Gastrocnemius medialis (tissue), 4 donors: ENCODE data around the gene TMX3. TPM values are rescaled to one million over a fixed set of nuclear protein-coding genes. Genes with fewer than 3 reads are reported as not detected.

Source experiments
- ATAC-seq, 2 donors: fragments of 150-250 bp; one replicate each; pipeline ENCODE4 v1.9.1; 2016
- DNase-seq, 2 donors: peaks; one replicate each; pipeline ENCODE4 v3.0.0-alpha.2; 2019
- H3K27ac ChIP-seq, 4 donors: fragments of 200-600 bp; sonication (generic); 1 replicate in 1 of 4; 2 replicates in 3 of 4; pipeline ENCODE4 v1.5.1; 2016 to 2018; ENCODE audit warnings: mild to moderate bottlenecking in 2 of 4, moderate library complexity in 1 of 4
- H3K27me3 ChIP-seq, 3 donors: fragments of 200-600 bp; sonication (generic) in 2 of 3; 1 replicate in 1 of 3; 2 replicates in 2 of 3; pipeline versions ENCODE4 v1.5.1 to v1.6.0; 2016 to 2019; ENCODE audit warnings: mild to moderate bottlenecking in 1 of 3, moderate library complexity in 1 of 3
- H3K36me3 ChIP-seq, 2 donors: fragments of 200-600 bp; sonication (generic) in 1 of 2; one replicate each; pipeline ENCODE4 v1.5.1; 2017 to 2018
- H3K4me1 ChIP-seq, 2 donors: fragments of 200-600 bp; sonication (generic) in 1 of 2; one replicate each; pipeline ENCODE4 v1.5.1; 2016 to 2017; ENCODE audit warnings: mild to moderate bottlenecking in 2 of 2
- H3K4me3 ChIP-seq, 4 donors: fragments of 200-600 bp; sonication (generic) in 3 of 4; 1 replicate in 1 of 4; 2 replicates in 3 of 4; pipeline ENCODE4 v1.5.1; 2016 to 2019; ENCODE audit warnings: mild to moderate bottlenecking in 2 of 4
- H3K9me3 ChIP-seq, 3 donors: fragments of 200-600 bp; sonication (generic) in 2 of 3; 1 replicate in 1 of 3; 2 replicates in 2 of 3; pipeline ENCODE4 v1.5.1; 2016 to 2019
- POLR2A ChIP-seq, 2 donors: fragments of 450-650 bp; IDR thresholded peaks; one replicate each; pipeline ENCODE4 v1.6.1; 2017; ENCODE audit warnings: antibody characterized with exemption in 2 of 2, mild to moderate bottlenecking in 2 of 2, moderate library complexity in 2 of 2
- in situ Hi-C, 4 donors: fragments of 200-750 bp; cut with MboI; loops; one replicate each; pipeline versions ENCODE4 v1.15.0 to v1.8.0; 2017; ENCODE audit warnings: low sequenced_read_pairs in 4 of 4
- intact Hi-C: fragments of 100-400 bp; cut with DNase I; formaldehyde crosslinking; loops from one replicate; pipeline ENCODE4 v1.15.1; 2023; ENCODE audit warnings: low total_unique reads
- total RNA-seq, 4 donors: library from RNA; depleted of rRNA; stranded (reverse); fragments of >200 nt; gene quantifications; one replicate each; pipeline versions ENCODE4 v1.1.0 to v1.2.3, GENCODE V29; 2016
- TF ChIP-seq, protein P1 (sequence below), 5 experiments: fragments of 450-650 bp in 3 of 5; fragments of 200-600 bp in 2 of 5; sonication (generic) in 2 of 5; IDR thresholded peaks in 4 of 5; conservative IDR thresholded peaks in 1 of 5; 1 replicate in 4 of 5; 2 replicates in 1 of 5; pipeline ENCODE4 v1.5.1; 2016 to 2019; ENCODE audit warnings: antibody characterized with exemption in 5 of 5, mild to moderate bottlenecking in 3 of 5, moderate library complexity in 3 of 5

The TMX3 gene
- total RNA-seq, 4 donors from 2014 or later = 13.7 to 23.3 (median 16.7) TPM

DNA sequence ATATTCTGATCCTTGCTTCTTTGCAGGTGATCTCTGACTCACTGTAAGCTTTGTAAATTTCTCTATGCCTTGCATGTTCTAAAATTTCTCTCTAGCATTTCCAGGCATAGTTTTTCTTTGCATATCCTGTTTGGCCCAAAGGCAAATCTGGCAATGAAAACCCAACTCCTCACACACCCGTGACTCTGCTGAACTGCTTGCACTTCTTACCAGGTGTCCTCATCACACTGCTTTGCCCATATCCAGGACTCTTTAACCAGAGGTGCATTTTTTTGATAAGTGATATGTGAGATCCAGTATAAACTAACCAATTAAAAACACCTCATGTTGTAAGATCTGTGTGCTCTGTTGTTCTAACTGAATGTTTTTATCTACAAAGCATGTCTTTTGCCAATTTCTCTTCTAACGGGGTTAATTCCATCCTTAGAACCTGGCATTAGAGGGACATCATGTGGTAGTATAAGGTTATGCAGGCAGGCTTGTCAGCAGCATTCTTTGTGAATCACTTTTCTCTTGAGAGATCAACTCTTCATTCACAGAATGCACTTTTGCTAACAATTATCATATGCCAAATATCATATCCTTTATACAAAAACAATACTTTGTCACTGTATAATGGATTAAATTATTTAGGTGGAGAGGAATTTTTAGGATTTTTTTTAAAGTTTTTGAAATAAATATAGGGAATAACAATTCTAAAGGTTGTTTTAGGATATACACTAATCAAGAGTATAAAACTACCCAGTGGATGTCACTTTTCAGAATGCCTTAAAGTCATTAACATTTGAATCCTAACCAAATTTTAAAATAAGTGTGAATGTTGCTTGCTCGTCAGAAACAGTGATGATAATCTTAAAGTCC, 20.8 kb upstream of the TMX3 start:
- no peaks in the 10 kb centered on the region for H3K27me3 ChIP-seq
- TF ChIP-seq, protein P1, sequence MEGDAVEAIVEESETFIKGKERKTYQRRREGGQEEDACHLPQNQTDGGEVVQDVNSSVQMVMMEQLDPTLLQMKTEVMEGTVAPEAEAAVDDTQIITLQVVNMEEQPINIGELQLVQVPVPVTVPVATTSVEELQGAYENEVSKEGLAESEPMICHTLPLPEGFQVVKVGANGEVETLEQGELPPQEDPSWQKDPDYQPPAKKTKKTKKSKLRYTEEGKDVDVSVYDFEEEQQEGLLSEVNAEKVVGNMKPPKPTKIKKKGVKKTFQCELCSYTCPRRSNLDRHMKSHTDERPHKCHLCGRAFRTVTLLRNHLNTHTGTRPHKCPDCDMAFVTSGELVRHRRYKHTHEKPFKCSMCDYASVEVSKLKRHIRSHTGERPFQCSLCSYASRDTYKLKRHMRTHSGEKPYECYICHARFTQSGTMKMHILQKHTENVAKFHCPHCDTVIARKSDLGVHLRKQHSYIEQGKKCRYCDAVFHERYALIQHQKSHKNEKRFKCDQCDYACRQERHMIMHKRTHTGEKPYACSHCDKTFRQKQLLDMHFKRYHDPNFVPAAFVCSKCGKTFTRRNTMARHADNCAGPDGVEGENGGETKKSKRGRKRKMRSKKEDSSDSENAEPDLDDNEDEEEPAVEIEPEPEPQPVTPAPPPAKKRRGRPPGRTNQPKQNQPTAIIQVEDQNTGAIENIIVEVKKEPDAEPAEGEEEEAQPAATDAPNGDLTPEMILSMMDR (IDR thresholded peaks at IDR 0.05 in 4 of 5, conservative IDR thresholded peaks at IDR 0.05 in 1 of 5) = peak in 3 of 5 experiments; percentile 17 to 45 (median 27)
- no peak for TF ChIP-seq POLR2A (IDR thresholded peaks at IDR 0.05)
- no peaks in the 10 kb centered on the region for H3K9me3 ChIP-seq
- H3K4me1 ChIP-seq = no peaks in the 10 kb centered on the region
- in situ Hi-C loops = no loop called here
- no peak for DNase-seq
- ATAC-seq = no peak
- no peak overlapping the region for H3K4me3 ChIP-seq
- H3K27ac ChIP-seq = no peak overlapping the region
- no peaks in the 10 kb centered on the region for H3K36me3 ChIP-seq
- intact Hi-C loops = no loop called here

DNA sequence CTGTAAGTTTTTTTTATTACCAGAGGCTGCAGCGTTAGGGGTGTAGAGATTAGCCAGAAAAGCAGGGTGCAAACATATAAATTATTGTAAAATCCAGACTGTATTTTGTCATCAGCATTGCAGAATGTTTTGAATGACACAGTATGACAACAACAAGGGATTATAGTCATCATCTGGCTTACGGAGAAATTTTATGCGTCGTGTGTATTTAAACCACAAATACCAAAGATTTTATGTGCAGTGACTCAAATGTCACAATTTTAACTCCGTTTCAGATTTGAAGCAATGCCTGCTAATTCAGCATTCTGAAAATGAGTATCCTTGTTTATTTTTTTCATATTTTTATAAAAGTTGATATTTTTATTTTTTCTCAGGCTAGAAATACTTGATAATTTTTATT, 19.4 kb upstream of the TMX3 start:
- Histone ChIP-seq H3K4me3 (no peak overlapping the region), H3K27ac (no peak overlapping the region), H3K4me1 (no peaks in the 10 kb centered on the region), H3K27me3 (no peaks in the 10 kb centered on the region), H3K9me3 (no peaks in the 10 kb centered on the region), H3K36me3 (no peaks in the 10 kb centered on the region)
- intact Hi-C loops (no loop called here), in situ Hi-C loops (no loop called here)
- ATAC-seq (no peak), DNase-seq (no peak)
- TF ChIP-seq POLR2A (IDR thresholded peaks at IDR 0.05) = no peak
- TF ChIP-seq, protein P1 (IDR thresholded peaks at IDR 0.05 in 4 of 5, conservative IDR thresholded peaks at IDR 0.05 in 1 of 5) = no peak

DNA sequence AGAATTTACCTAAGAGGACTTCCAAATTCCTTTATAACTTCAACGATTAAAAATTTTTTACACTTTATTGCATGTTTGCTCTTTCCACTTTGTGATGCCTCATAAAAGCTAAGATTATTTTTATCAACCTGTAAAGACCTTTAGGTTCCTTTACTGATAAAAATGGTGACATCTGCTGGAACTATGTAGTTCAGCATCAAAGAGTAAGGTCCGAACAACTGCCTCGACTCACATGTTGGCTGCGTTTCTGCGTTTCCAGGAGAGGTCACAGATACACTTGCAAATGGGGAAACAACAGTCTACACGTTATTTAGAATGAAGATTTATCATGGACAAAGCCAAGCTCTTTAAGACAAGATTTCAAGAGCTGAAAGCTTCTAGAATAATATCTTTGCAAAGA, 18.8 kb upstream of the TMX3 start:
- H3K27me3 ChIP-seq = no peaks in the 10 kb centered on the region
- intact Hi-C loops (no loop called here), in situ Hi-C loops (no loop called here)
- H3K36me3 ChIP-seq = no peaks in the 10 kb centered on the region
- H3K4me1 ChIP-seq = no peaks in the 10 kb centered on the region
- no peak overlapping the region for H3K27ac ChIP-seq
- DNase-seq = no peak
- no peak for ATAC-seq
- H3K9me3 ChIP-seq = no peaks in the 10 kb centered on the region
- H3K4me3 ChIP-seq = no peak overlapping the region
- no peak for TF ChIP-seq POLR2A (IDR thresholded peaks at IDR 0.05)
- TF ChIP-seq, protein P1 (IDR thresholded peaks at IDR 0.05 in 4 of 5, conservative IDR thresholded peaks at IDR 0.05 in 1 of 5) = no peak

DNA sequence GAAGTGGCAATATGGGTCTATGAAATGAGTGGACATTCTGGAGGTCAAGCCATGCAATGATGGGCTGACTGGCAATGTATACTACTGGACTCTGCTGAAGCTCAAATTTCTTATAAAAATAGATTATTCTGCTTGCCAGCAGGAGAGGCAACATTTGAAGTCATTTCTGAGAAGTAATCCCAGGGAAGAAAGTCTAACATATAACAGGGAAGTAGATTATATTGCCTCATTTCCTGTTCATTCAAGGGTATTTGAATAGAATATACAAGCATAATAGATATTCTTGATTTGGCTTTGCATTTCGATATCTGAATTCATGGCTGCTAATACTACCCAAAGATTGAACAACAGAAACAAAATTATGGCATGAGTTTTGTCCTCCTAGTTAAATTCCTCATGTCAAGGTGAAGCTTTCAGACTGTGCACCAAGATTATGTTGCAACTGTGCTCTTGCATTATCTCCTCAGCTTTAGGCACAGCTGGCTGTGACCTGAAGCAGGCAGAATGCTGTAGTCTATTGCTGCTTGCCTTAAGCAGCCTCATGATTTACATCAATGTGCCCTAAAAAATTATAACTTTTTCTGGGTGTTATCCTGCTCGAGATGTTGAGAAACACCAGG, 13.3 kb upstream of the TMX3 start:
- H3K36me3 ChIP-seq = no peaks in the 10 kb centered on the region
- in situ Hi-C loops (no loop called here), intact Hi-C loops (no loop called here)
- TF ChIP-seq, protein P1 (IDR thresholded peaks at IDR 0.05 in 4 of 5, conservative IDR thresholded peaks at IDR 0.05 in 1 of 5) = peak in 1 of 5 experiments; percentile 3
- TF ChIP-seq POLR2A (IDR thresholded peaks at IDR 0.05) = no peak
- ATAC-seq = no peak
- no peaks in the 10 kb centered on the region for H3K4me1 ChIP-seq
- H3K27me3 ChIP-seq = no peaks in the 10 kb centered on the region
- H3K9me3 ChIP-seq = no peaks in the 10 kb centered on the region
- no peak for DNase-seq
- H3K27ac ChIP-seq = no peak overlapping the region
- H3K4me3 ChIP-seq = no peak overlapping the region
